Measurements from ENCODE around the gene MRPL3. TPM values are rescaled to one million over a fixed set of nuclear protein-coding genes. Genes with fewer than 3 reads are reported as not detected.

MRPL3 gene
- total and polyA plus RNA-seq, 2 donors (not counting 1 experiment from before 2014, with no cell fraction given) = 18.5 to 50.1 TPM

DNA sequence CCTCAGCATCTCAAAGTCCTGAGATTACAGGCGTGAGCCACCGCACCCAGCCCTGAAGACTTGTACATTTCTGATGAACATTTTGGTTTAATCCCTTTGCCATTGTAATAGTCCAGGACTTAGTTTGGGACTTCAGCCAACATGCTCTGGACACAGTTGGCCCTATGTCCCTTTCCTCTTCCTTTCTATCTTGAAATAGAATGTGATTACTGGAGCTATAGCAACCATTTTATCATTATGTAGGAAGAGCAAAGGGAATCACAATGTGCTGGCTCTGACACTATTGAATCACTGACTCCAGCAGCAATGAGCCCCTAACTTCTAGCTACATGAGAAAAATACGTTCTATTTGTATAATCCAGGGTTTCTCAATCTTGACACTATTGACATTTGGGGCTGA lies 34.8 kb upstream of the MRPL3 start:
- peaks cover 38% of the 10 kb centered on the region for H3K27me3 Mint-ChIP-seq
- POLR2A ChIA-PET = no interaction called here

GRCh38 chr3:131535596-131535995 lies 32.8 kb upstream of the MRPL3 start:
- POLR2A ChIA-PET = no interaction called here
- no peaks in the 10 kb centered on the region for H3K79me2 ChIP-seq (ENCODE audit: control insufficient read depth, insufficient read depth, low read length)
- no peak for TF ChIP-seq EZH2 (IDR thresholded peaks at IDR 0.05; ENCODE audit: borderline replicate concordance, insufficient read depth, low read depth, low read length, poor library complexity, severe bottlenecking)
- TF ChIP-seq, protein P1, sequence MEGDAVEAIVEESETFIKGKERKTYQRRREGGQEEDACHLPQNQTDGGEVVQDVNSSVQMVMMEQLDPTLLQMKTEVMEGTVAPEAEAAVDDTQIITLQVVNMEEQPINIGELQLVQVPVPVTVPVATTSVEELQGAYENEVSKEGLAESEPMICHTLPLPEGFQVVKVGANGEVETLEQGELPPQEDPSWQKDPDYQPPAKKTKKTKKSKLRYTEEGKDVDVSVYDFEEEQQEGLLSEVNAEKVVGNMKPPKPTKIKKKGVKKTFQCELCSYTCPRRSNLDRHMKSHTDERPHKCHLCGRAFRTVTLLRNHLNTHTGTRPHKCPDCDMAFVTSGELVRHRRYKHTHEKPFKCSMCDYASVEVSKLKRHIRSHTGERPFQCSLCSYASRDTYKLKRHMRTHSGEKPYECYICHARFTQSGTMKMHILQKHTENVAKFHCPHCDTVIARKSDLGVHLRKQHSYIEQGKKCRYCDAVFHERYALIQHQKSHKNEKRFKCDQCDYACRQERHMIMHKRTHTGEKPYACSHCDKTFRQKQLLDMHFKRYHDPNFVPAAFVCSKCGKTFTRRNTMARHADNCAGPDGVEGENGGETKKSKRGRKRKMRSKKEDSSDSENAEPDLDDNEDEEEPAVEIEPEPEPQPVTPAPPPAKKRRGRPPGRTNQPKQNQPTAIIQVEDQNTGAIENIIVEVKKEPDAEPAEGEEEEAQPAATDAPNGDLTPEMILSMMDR (IDR thresholded peaks at IDR 0.05) = no peak
- WGBS (ENCODE audit: insufficient coverage) = 80% methylated on average over 1 of the region's 2 CpGs
- H2AFZ ChIP-seq (ENCODE audit: insufficient read depth, low read depth, low read length, poor library complexity, severe bottlenecking) = no peak overlapping the region
- H3K4me1 ChIP-seq (ENCODE audit: control insufficient read depth in 2 of 2, insufficient read depth in 2 of 2, low read length in 2 of 2) = no peaks in the 10 kb centered on the region
- DNase-seq = no peak
- no peak overlapping the region for H3K9ac ChIP-seq (ENCODE audit: low read length)
- Mint-ChIP-seq H3K4me3 (no peak overlapping the region), H3K27ac (no peak overlapping the region), H3K27me3 (peaks cover 49% of the 10 kb centered on the region), H3K9me3 (ENCODE audit: insufficient read depth) (peaks cover 7% of the 10 kb centered on the region), H3K4me1 (no peaks in the 10 kb centered on the region)
- no peak overlapping the region for H3K4me3 ChIP-seq (ENCODE audit: control extremely low read depth in 1 of 5, extremely low read depth in 1 of 5, insufficient read depth in 1 of 5, low read depth in 2 of 5, low read length in 4 of 5)
- H3K4me2 ChIP-seq (replicated peaks; ENCODE audit: low read depth, low read length, poor library complexity, severe bottlenecking) = no peak overlapping the region
- intact Hi-C loops (cut with micrococcal nuclease) = no loop called here
- H3K9me3 ChIP-seq (ENCODE audit: control extremely low read depth in 1 of 3, control insufficient read depth in 2 of 3, insufficient read depth in 1 of 3, low read length in 2 of 3) = no peaks in the 10 kb centered on the region
- CTCF ChIA-PET = no interaction called here
- H3K27ac ChIP-seq (ENCODE audit: low read length in 2 of 2) = no peak overlapping the region
- H3K36me3 ChIP-seq (replicated peaks in 1 of 2; ENCODE audit: control extremely low read depth in 1 of 2, control insufficient read depth in 1 of 2, extremely low read depth in 1 of 2, insufficient read depth in 2 of 2, low read length in 1 of 2) = no peaks in the 10 kb centered on the region
- no peaks in the 10 kb centered on the region for H4K20me1 ChIP-seq (ENCODE audit: control insufficient read depth, insufficient read depth, low read length, poor library complexity, severe bottlenecking)
- ATAC-seq (ENCODE audit: low read depth) = no peak
- H3K27me3 ChIP-seq (replicated peaks in 1 of 4; ENCODE audit: control extremely low read depth in 1 of 4, control insufficient read depth in 3 of 4, insufficient read depth in 4 of 4, low read length in 3 of 4) = no peaks in the 10 kb centered on the region

More for the DNA sequence above, 34.8 kb upstream of the MRPL3 start:
- ATAC-seq (ENCODE audit: low read depth) (no peak), DNase-seq (no peak)
- H3K4me1 ChIP-seq (ENCODE audit: control insufficient read depth in 2 of 2, insufficient read depth in 2 of 2, low read length in 2 of 2) = no peaks in the 10 kb centered on the region
- H3K9ac ChIP-seq (ENCODE audit: low read length) = no peak overlapping the region
- TF ChIP-seq EZH2 (IDR thresholded peaks at IDR 0.05; ENCODE audit: borderline replicate concordance, insufficient read depth, low read depth, low read length, poor library complexity, severe bottlenecking) = no peak
- TF ChIP-seq, protein P1 (IDR thresholded peaks at IDR 0.05) = no peak
- Mint-ChIP-seq H3K4me3 (no peak overlapping the region), H3K4me1 (no peaks in the 10 kb centered on the region), H3K9me3 (ENCODE audit: insufficient read depth) (peaks cover 5% of the 10 kb centered on the region), H3K27ac (no peak overlapping the region)
- H3K27ac ChIP-seq (ENCODE audit: low read length in 2 of 2) = no peak overlapping the region
- CTCF ChIA-PET = no interaction called here
- H3K79me2 ChIP-seq (ENCODE audit: control insufficient read depth, insufficient read depth, low read length) = no peaks in the 10 kb centered on the region
- H4K20me1 ChIP-seq (ENCODE audit: control insufficient read depth, insufficient read depth, low read length, poor library complexity, severe bottlenecking) = no peaks in the 10 kb centered on the region
- no peaks in the 10 kb centered on the region for H3K36me3 ChIP-seq (replicated peaks in 1 of 2; ENCODE audit: control extremely low read depth in 1 of 2, control insufficient read depth in 1 of 2, extremely low read depth in 1 of 2, insufficient read depth in 2 of 2, low read length in 1 of 2)
- no peak overlapping the region for H2AFZ ChIP-seq (ENCODE audit: insufficient read depth, low read depth, low read length, poor library complexity, severe bottlenecking)
- H3K4me3 ChIP-seq (ENCODE audit: control extremely low read depth in 1 of 5, extremely low read depth in 1 of 5, insufficient read depth in 1 of 5, low read depth in 2 of 5, low read length in 4 of 5) = no peak overlapping the region
- peaks cover 0 to 2% (median 0%) of the 10 kb centered on the region in 4 experiments for H3K27me3 ChIP-seq (replicated peaks in 1 of 4; ENCODE audit: control extremely low read depth in 1 of 4, control insufficient read depth in 3 of 4, insufficient read depth in 4 of 4, low read length in 3 of 4)
- H3K9me3 ChIP-seq (ENCODE audit: control extremely low read depth in 1 of 3, control insufficient read depth in 2 of 3, insufficient read depth in 1 of 3, low read length in 2 of 3) = no peaks in the 10 kb centered on the region
- H3K4me2 ChIP-seq (replicated peaks; ENCODE audit: low read depth, low read length, poor library complexity, severe bottlenecking) = no peak overlapping the region
- 100% methylated on average over 2 of the region's 3 CpGs for WGBS (ENCODE audit: insufficient coverage)
- intact Hi-C loops (cut with micrococcal nuclease) = no loop called here
